Fibroblast of skin of scalp (primary cell): ENCODE measurements around the gene CFAP97. TPM values are rescaled to one million over a fixed set of nuclear protein-coding genes. Genes with fewer than 3 reads are reported as not detected.
"Not testable (repeated sequence)": the region's sequence is repeated elsewhere in the genome, so short reads cannot be mapped to it uniquely, and the experiment has no call there.

Source experiments
- DNase-seq: peaks from one replicate; pipeline ENCODE4 v3.0.0-alpha.2; 2013
- polyA plus RNA-seq, 2 experiments: library from polyadenylated mRNA; unstranded; fragments of 120-200 nt; gene quantifications; one replicate each; pipeline ENCODE4 v1.2.1, GENCODE V29; 2013; ENCODE audit not compliant: insufficient read length in 2 of 2

Gene CFAP97
- polyA plus RNA-seq (2013, experiment 1 of 2; ENCODE audit: insufficient read length): 26.2 TPM
- polyA plus RNA-seq (2013, experiment 2 of 2; ENCODE audit: insufficient read length): 34.2 TPM

DNA sequence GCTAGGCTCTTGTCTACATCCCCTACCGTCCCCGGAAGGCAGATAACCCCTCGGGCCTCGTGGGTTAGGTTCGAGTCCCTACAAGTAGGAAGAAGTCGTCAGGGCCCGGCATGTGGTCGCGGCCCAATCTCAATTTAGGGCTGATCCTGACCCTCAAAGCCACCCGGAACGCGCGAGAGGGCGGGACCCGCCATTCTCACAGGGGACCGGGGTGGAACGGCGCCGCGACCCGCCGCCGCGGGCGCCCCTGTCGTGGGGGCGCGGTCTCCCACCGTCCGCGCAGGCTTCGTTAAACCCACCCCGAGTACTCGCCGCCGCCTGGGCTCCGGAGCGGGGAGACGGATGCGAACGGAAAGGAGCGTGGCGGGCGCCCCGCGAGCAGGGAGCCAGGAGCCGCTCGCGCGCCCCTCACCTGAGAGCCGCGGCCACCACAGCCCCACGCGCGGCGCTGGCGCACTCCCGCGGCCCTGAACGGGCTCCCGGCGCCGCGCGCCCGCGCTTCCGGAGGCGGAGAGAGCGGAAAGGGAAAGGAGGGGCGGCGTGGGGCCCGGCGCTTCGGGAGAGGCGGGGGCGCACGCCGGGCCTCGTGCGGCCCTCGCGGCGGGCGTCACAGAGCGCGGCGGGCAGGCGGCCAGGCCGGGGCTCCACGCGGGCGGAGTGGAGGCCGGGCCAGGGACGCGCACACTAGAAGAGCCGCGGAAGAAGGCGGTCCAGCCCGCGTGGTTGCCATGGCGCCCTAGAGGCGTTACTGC is at the start of gene CFAP97:
Gene CFAP97, minus strand, starts transcription at position 515 of the 752 bp plus-strand sequence. CDS start 12,804 bp downstream, outside the sequence.
- DNase-seq: peak; percentile 91

DNA sequence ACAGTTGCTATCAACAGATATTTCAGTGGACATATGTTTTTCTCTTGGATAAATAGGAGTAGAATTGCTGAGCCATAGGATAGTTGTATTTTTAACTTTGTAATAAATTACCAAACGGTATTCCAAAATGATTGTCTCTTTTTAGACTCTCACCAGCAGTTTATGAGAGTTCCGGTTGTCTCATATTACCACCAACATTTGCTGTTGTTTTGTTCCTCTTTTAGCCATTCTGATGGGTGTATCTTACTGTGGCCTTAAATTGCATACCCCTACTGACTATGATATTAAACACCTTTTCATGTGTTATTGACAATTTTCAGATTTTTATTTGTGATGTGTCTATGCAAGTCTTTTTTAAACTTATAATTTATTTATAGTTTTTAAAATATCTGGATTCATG is 45.3 kb upstream of the CFAP97 start:
- DNase-seq: no peak

DNA sequence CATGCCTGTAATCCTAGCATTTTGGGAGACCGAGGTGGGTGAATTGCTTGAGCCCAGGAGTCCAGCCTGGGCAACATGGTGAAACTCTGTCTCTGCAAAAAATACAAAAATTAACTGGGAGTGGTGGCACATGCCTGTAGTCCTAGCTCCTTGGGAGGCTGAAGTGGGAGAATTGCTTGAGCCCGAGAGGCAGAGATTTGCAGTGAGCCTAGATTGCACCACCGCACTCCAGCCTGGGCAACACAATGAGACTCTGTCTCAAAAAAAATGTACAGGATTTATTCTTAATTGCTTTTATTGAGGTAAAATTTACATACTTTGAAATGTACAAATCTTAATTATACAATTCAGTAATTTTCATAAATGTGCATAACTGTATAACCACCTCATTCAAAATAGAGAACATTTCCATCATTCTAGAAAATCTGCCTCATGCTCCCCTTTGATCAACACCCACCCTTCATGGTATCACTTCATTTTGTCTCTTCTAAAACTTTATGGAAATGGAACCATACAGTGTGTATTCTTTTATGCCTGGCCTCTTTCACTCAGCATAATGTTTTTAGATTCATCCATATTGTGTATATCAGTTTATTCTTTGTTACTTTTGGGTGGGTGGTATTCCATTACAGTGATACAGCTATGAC is 44.7 kb upstream of the CFAP97 start:
- no peak for DNase-seq

DNA sequence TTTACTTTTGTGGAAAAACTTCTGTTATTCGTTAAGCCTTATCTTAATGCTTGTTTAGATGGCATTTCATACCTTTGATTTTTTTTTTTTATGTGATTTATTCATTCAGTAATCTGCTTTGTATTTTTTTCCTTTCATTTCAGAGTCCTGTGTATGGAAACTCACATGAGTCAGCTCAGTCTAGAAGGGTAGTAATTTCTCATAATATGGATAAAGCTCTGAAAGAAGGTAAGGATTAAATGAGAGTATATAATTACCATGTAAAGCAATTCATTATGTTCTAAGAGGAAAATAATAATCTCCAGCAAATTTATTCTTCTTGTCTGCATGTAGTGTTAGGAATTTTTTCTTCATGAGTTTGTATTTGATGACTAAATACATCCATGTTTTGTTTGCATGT is 43.4 kb upstream of the CFAP97 start:
- no peak for DNase-seq

DNA sequence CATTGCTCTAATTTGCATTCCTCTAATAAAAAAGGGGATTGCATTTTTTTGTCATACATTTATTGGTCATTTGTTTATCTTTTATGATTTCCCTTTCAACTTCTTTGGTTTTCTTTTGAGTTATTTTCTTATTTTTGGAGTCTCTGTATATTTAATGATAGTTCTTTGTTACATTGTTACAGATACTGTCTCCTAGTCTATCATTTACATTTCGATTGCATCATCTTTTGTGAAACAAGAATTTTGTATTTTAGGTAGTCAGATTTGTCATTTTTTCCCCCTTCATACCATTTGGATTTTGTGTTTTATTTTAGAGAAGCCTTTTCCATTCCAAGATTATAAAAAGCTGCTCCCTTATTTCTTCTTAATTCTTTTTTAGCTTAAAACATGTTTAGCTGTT is 42.7 kb upstream of the CFAP97 start:
- no peak for DNase-seq

DNA sequence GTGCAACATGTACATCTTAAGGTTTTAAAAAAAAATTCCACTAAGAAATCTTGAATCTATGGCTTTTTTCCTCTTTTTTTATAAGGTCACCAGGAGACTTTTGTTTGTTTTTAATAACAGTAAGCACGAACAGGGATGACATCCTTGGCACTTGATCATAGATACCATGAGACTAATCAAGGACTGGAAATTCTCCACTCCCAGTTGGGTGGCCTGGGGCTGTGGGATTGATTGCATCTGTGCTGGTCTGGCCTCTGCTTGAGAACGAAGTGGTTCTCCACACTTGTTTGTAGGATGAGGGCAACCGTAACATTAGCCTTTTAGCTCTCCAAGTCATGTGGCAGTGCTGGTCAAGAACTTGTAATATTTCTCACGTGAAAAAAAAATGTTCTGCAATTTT is 41.0 kb upstream of the CFAP97 start:
- no peak for DNase-seq

DNA sequence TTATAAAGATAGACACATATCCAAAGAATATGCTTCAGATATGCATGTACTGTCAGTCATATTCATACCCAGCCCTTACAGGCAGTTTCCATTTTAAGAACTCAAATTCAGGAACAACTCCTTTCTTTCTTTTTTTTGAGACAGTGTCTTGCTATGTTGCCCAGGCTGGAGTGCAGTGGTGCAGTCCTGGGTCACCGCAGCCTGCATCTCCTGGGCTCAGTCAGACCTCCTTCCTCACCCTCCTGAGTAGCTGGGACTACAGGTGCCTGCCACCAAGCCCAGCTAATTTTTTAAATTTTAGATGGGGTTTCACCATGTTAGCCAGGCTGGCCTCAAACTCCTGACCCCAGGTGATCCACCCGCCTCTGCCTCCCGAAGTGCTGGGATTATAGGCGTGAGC is 40.1 kb upstream of the CFAP97 start:
- DNase-seq: no peak

DNA sequence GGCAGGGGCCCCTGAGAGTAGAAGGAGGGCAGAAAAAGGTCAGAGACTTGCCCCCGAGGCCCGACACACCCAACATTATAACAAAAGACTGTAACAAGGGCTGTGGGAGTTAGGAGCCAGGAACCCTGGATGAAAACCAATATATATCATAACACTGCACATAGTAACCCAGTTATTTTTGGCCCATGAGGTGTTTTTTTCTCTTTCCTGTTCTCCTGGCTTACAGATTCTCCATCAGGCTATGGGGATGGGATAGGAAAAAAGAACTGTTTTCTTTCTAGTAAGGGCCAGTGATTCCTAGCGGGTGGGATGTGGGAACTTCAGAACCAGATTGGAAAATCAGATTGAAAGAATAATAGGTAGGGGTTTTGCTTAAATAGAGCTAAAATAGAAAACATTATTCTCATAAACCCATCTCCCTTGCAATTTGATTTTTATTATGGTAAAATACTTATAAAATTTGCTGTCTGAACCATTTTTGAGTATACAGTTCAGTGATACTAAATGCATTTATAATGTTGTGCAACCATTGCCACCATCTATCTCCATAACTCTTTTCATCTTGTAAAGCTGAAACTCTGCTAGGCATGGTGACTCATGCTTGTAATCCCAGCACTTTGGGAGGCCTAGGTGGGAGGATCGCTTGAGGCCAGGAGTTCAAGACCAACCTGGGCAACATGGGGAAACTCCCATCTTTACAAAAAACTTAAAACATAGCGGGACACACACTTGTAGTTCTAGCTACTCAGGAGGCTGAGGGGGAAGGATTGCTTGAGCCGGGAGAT is 39.1 kb upstream of the CFAP97 start:
- no peak for DNase-seq

DNA sequence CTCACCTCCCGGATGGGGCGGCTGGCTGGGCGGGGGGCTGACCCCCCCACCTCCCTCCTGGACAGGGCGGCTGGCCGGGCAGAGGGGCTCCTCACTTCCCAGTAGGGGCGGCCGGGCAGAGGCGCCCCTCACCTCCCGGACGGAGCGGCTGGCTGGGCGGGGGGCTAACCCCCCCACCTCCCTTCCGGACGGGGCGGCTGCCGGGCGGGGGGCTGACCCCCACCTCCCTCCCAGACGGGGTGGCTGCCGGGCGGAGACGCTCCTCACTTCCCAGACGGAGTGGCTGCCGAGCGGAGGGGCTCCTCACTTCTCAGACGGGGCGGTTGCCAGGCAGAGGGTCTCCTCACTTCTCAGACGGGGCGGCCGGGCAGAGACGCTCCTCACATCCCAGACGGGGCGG is 36.7 kb upstream of the CFAP97 start:
- not testable (repeated sequence) for DNase-seq

DNA sequence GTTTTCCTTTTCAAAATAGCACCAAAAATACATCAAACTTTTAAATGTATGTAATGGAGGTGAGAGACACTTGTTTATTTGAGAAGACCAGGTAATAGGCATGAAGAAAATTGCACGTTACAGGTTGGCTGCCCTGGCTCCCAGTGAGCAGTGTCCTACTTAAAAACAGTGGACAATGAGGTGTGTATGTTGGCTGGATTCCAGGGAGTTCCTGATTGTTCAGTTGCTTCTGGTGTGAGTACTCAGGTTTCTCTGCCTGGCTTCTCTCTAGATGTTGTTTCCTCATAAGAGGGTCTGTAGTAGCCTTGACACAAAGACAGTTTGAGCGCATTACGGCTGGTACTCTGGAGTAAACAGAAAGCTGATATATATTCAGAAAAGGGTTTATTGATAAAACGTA is 35.0 kb upstream of the CFAP97 start:
- no peak for DNase-seq

DNA sequence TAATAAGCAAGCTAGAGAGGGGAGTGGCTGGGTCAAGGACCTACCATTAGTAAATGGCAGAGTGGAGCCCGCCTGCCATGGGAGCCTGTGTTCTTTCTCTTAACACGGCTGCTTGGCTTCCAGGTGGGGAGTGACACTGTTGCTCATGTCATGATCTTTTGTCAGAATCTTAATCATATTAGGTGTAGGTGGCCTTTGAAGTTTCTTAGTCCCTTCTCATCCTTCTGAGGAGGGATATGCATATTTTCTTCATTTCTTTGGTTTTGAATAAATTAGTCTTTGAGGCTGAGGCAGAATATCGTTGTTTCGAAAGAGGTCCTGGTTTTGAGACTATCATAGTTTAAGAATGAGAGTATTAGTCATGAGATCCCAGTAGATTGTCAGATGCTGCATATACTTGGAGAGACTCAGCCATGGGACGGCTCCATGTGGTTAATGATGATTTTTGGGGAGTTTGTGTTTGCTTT is 34.4 kb upstream of the CFAP97 start:
- peak; percentile 67 for DNase-seq

DNA sequence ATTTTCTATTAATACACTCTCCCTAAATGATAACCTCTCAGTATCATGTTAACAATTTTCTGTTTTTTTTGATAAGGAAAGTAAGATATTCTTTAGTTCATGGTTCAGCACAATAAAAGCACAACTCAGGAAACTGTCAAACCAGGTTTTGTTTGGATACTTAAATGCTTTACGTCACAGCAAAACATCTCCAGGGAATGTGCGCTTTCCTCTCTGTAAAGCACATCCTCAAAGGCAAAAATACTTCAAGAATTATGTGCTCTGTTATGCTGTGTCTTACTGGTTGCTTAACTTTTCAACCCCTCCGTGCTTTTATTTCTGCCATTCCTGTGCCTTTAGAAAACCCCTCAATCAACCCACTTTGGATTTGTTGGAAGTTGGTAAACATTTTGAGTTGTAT is 33.4 kb upstream of the CFAP97 start:
- no peak for DNase-seq

DNA sequence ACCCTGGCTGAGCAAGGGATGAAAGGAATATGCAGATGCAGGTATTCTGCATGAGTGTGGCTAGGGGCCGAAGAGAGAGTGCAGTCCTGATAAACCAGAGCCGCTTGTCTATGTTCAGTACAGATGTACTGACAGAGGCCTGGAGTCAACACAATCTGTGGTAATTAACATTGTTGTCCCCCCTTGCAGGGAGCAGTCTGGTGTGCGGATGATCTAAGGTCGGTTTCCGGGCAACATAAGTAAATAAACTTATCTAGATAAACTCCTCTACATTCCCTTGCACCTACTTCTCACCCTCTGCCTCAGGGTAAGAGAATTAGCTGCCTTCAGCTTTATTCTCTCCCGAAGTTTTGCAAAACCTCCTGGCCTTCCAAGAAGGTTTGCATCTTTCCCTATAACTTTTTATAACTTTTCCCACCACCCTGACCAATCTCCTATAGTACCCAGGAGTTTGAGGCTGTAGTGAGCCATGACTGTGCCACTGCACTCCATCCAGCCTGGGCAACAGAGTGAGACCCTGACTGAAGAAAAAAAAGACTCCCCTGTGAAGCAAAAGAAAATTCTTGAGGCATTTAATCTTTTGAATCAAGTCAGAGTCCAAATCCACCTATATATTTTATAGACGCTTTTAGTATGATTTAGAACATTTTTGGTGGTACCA is 32.2 kb upstream of the CFAP97 start:
- DNase-seq: no peak

DNA sequence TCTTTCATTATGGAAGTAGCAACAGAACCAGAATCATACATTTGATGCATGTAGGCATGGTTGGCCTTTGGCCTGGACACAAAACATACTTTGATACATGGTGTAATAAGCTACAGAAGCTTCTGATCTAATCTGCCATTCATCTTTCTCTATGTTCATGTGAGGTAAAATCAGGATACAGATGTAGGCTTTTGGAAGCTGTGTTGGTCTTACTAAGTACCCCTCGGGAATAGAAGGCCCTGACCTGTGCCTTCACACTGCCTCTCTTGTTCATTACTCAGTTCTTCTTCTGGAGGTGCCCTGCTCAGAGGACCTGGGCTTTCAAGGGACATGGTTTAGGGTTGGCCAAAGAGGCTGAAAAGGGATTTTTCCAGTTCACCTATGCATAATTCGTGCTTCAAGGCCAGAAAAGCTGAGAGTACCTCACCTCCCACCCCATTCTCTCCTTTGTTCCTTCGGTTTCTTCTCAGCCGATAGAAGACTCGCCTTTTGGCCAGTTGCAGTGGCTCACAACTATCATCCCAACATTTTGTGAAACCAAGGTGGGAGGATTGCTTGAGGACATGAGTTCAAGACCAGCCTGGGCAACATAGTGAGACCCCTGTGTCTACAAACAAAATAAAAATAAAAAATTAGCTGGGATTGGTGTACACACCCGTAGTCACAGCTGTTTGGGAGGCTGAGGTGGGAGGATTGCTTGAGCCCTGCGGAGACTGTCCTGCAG is 31.5 kb upstream of the CFAP97 start:
- no peak for DNase-seq

DNA sequence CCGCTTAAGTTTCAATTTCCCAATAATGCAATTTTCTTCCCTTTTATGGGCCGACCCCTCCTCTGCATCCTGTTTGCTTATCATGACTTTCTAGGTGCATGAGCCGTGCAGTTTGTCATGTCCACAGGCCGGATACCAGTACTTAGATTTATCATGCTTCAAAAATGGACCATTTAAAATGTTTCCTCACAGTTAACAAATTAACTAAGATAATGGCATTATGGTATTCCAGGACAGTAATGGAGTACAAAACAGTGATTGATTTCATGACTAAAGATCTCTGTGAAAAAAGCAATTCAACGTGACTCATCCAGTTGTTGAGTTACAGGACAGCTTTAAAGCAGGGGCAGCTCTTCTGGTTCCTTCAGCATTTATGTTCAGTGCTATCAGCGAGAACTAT is 28.6 kb upstream of the CFAP97 start:
- DNase-seq: no peak

DNA sequence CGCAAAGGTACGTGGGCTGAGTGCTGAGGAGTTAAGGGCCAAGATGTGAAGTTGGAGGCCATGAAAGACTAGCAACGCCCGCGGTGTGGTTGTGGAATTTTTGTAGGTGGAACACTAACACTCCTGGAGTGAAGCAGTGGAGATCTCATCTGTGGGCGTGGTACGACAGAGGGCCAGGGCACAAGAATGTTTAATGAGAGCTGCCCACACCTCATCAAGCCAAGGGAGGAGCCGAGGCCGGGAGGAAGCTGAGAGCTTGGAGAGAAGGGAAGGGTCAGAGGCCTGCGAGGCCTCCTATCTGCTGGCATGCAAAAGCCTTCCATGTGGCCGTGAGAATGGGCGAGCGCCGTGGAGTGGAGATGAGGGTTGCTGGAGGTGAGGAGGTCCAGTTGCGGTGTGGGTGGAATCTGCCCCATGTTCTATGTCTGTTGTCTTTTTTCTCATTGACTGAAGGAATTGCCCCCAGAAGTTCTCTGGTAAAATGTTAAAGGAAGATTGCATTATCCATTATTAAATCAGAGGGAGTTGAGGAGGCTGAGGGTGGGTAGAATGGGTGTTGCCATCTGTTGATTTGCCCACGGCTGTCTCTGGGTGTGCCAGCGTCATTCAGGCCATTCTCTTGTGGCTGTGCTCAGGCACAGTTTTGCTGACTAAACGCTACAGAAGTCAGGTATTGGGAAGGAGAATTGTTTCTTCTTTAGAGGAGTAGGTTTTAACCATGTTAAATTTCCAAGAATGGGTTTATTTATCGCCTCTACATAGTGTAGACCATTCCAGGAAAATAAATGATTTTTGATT is 25.4 kb upstream of the CFAP97 start:
- DNase-seq: no peak

DNA sequence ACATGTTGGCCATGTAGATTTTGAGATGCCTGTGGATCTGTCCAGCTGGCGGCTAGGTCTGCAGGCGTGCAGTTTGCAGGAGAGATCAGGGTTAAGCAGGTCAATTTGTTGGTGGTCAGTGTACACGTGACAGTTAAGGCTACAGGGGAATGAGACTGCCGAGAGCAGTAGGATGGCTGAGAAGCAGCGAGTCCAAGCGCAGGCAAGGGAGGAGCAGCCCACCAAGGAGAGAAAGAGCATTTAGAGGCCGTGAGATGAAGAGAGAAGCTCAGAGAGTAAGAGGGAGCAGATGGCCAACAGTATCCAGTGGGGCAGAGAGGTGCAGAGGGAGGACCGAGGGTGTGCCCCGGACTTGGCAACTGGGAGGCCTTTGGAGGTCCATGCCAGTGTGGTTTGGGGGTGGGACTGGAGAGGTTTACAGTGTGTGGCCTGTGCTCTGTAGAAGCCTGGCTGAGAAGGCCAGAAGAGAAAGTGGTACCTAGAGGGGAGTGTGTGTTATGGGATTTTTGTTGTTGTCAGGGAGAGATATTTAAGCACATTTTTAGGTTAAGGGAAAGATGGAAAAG is 24.0 kb upstream of the CFAP97 start:
- DNase-seq: no peak

DNA sequence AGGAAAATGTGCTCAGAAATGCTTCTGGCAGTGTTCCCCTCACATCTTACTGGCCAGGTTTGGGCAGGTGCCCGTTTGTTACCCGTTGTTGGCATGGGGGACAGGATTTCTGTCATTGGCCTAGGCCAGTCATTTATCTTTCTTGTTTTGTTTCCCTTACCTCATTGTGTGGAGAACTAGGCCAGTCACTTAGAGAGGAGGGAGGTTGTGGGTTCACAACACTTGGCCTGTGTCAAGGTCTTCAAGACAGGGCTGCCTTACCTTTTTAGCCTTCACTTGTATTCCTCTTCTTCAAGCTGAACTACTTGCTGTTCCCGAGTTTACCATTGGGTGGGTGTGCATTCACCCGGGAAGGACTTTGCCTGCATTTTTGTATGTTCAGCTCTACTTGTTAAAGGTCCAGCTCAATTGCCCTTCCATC is 23.3 kb upstream of the CFAP97 start:
- DNase-seq: peak; percentile 19

DNA sequence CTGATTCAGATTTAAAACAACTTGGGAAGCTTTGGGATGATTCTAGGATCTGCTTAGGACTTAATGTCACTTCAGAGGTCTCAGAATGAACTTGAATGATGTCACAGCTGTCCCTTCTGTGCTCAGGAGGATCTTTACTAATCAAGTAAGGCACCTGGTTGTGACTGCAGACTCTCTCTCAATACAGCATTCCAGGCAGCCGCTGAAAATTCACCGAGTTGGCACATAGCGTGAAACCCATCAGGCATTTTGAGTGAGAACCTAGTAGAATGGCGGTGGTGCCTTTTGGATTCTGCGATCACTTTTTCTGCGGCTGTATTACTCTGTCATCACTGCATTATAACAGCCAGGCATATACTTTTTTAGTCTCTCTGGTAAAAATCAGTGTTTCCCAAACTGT is 22.1 kb upstream of the CFAP97 start:
- no peak for DNase-seq

DNA sequence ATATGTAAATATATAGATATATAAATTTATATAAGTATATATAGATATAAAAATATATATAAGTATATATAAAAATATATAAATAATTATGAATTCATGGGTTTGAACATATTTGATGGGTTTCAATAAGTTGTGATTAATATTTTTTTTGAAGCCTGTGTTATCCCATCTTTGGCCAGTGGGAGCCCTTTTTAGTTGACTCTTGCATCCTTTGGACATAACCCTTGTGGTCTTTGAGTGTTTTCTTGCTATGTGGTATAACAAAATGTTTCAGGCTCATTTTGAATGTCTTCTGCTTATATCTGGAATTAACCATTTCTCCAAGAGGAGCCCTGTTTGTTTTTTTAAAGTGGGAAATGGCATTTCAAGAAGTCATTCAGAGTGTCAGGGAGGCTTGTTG is 20.8 kb upstream of the CFAP97 start:
- no peak for DNase-seq

DNA sequence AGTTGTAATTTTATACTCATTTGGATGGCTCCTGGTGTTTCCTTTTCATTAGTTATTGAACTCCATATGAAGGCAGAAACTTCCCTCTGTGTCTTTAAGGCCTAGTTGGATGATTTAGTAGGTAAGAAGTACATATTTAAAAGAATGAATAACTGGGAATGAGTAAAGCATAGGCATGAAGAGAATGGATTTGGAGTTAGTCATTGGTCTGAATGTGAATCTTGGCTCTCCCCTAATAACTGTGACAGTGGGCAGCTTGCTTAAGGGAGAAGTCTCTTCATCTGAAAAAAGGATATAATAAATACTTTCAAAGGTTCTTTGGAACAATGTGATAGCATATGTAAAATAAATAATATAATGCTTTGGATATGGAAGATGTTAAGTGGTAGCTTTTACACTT is 18.8 kb upstream of the CFAP97 start:
- peak; percentile 72 for DNase-seq
